HG03175 (cell line): ENCODE data around the gene CELA2B.
A peak's percentile ranks its signal among the peaks of the same experiment; 100 is the strongest.
"Not testable (repeated sequence)": the region's sequence is repeated elsewhere in the genome, so short reads cannot be mapped to it uniquely, and the experiment has no call there.

Experiments
- ATAC-seq: cut with Tn5 transposase; IDR thresholded peaks from one replicate; pipeline ENCODE4 v1.9.1; 2021; ENCODE audit warnings: mild to moderate bottlenecking, moderate library complexity; ENCODE audit not compliant: unreplicated experiment

Gene CELA2B

GRCh38 chr1:15492596-15492995 lies 16.7 kb downstream of the CELA2B start:
- no peak for ATAC-seq

- no peak for ATAC-seq
Observed at GRCh38 chr1:15493869-15494390, 18.0 kb downstream of the CELA2B start.

GRCh38 chr1:15500184-15501178 lies 24.6 kb downstream of the CELA2B start:
- no peak for ATAC-seq

GRCh38 chr1:15501208-15502032 lies 25.5 kb downstream of the CELA2B start:
- no peak for ATAC-seq

- no peak for ATAC-seq
Observed at GRCh38 chr1:15504436-15504835, 28.5 kb downstream of the CELA2B start.

GRCh38 chr1:15506831-15507230 lies 30.9 kb downstream of the CELA2B start:
- no peak for ATAC-seq

GRCh38 chr1:15507278-15507677 lies 31.4 kb downstream of the CELA2B start:
- ATAC-seq = no peak

- ATAC-seq = no peak
Observed at GRCh38 chr1:15508700-15509487, 33.0 kb downstream of the CELA2B start.

- ATAC-seq = no peak
Observed at GRCh38 chr1:15509586-15509985, 33.7 kb downstream of the CELA2B start.

- ATAC-seq = no peak
Observed at GRCh38 chr1:15510611-15511405, 34.9 kb downstream of the CELA2B start.

GRCh38 chr1:15513192-15513591 lies 37.3 kb downstream of the CELA2B start:
- no peak for ATAC-seq

GRCh38 chr1:15513919-15514318 lies 38.0 kb downstream of the CELA2B start:
- no peak for ATAC-seq

- ATAC-seq = not testable (repeated sequence)
Observed at GRCh38 chr1:15514557-15514956, 38.7 kb downstream of the CELA2B start.

- ATAC-seq = peak; percentile 64
Observed at GRCh38 chr1:15515022-15515663, 39.2 kb downstream of the CELA2B start.

- no peak for ATAC-seq
Observed at GRCh38 chr1:15519625-15520024, 43.7 kb downstream of the CELA2B start.

GRCh38 chr1:15521206-15521906 lies 45.5 kb downstream of the CELA2B start:
- ATAC-seq = not testable (repeated sequence)

- ATAC-seq = no peak
Observed at GRCh38 chr1:15522551-15522950, 46.6 kb downstream of the CELA2B start.

GRCh38 chr1:15523104-15524020 lies 47.5 kb downstream of the CELA2B start:
- no peak for ATAC-seq
